Activated CD8-positive, alpha-beta T cell treated with anti-CD3 and anti-CD28 coated beads for 36 hours (primary cell): Measurements from ENCODE around the gene NOS2. TPM values are rescaled to one million over a fixed set of nuclear protein-coding genes. Genes with fewer than 3 reads are reported as not detected.
"Not testable (repeated sequence)": the region's sequence is repeated elsewhere in the genome, so short reads cannot be mapped to it uniquely, and the experiment has no call there.

ENCODE experiments used
- ATAC-seq: fragments of 200-7000 bp; cut with Tn5 transposase; one replicate; pipeline ENCODE4 v1.10.0; 2021; ENCODE audit warnings: mild to moderate bottlenecking, moderate library complexity
- CTCF ChIA-PET: fragments of 350-600 bp; sonication (Branson Sonifier 250); formaldehyde crosslinking; loops from one replicate; lab custom pipeline; 2021; ENCODE audit warnings: antibody characterized with exemption; lab: Charles Lee
- POLR2A ChIA-PET: fragments of 350-600 bp; sonication (Branson Sonifier 250); formaldehyde crosslinking; loops from one replicate; lab custom pipeline; 2021; ENCODE audit warnings: antibody characterized with exemption; lab: Charles Lee
- DNase-seq: peaks from one replicate; pipeline ENCODE4 v3.0.0-alpha.2; 2020
- H3K27ac Mint-ChIP-seq: one replicate; pipeline ENCODE4 v1.8.0; 2021; ENCODE audit warnings: mild to moderate bottlenecking, mixed read lengths
- H3K27me3 Mint-ChIP-seq: one replicate; pipeline ENCODE4 v1.8.0; 2021; ENCODE audit warnings: mixed read lengths
- H3K36me3 Mint-ChIP-seq: one replicate; pipeline ENCODE4 v1.8.0; 2021; ENCODE audit warnings: low read depth, mixed read lengths
- H3K4me1 Mint-ChIP-seq: one replicate; pipeline ENCODE4 v1.8.0; 2021; ENCODE audit warnings: low read depth, mixed read lengths
- H3K4me3 Mint-ChIP-seq: one replicate; pipeline ENCODE4 v1.8.0; 2021; ENCODE audit warnings: mild to moderate bottlenecking, moderate library complexity, mixed read lengths
- H3K9me3 Mint-ChIP-seq: one replicate; pipeline ENCODE4 v1.8.0; 2021; ENCODE audit warnings: mixed read lengths
- CTCF ChIP-seq: fragments of 200-600 bp; IDR thresholded peaks from one replicate; pipeline ENCODE4 v1.8.0; 2022; ENCODE audit warnings: antibody characterized with exemption, mild to moderate bottlenecking
- intact Hi-C: fragments of 100-400 bp; cut with micrococcal nuclease; formaldehyde crosslinking; loops from one replicate; pipeline ENCODE4 v1.10.0; 2022
- total RNA-seq, 2 experiments: library from RNA; stranded (reverse); gene quantifications; one replicate each; pipeline ENCODE4 v1.2.3, GENCODE V29; 2021

NOS2 gene
- not detected for total RNA-seq

- Mint-ChIP-seq H3K4me3 (no peak within 1 kb of the TSS), H3K36me3 (no peaks in the 10 kb centered on the region), H3K9me3 (no peaks in the 10 kb centered on the region), H3K4me1 (peaks cover 3% of the 10 kb centered on the region), H3K27me3 (peaks cover 10% of the 10 kb centered on the region), H3K27ac (no peak within 1 kb of the TSS)
- no peak for TF ChIP-seq CTCF
- ATAC-seq (no peak), DNase-seq (no peak)
- POLR2A ChIA-PET, result interaction anchor here (1.3 kb wide), 1 partner anchor 79 kb away, joined by 3 read pairs; no protein-coding TSS in a partner anchor
- CTCF ChIA-PET, result interaction anchor here (1.6 to 18.3 kb wide), 3 partner anchors 12 to 93 kb away, joined by 4 to 601 read pairs (median 17); partner anchors contain the start of gene LYRM9
- intact Hi-C loops, result no loop called here
Observed at GRCh38 chr17:27800522-27800921, at the start of gene NOS2. Gene NOS2 (minus strand): TSS chr17:27800529. CDS start chr17:27798809, 1,720 bp downstream.

GRCh38 chr17:27849474-27850185 lies 49.3 kb upstream of the NOS2 start:
- ATAC-seq (no peak), DNase-seq (no peak)
- H3K4me3 Mint-ChIP-seq, result no peak overlapping the region
- H3K36me3 Mint-ChIP-seq, result no peaks in the 10 kb centered on the region
- H3K27ac Mint-ChIP-seq, result no peak overlapping the region
- intact Hi-C loops, result loop anchor here (5.0 kb wide), 1 partner anchor 43 kb away; the partner anchor contains the start of gene LYRM9
- ChIA-PET CTCF (interaction anchor here (1.2 to 3.2 kb wide), 4 partner anchors 31 to 44 kb away, joined by 3 to 14 read pairs (median 8); no protein-coding TSS in a partner anchor), POLR2A (no interaction called here)
- H3K4me1 Mint-ChIP-seq, result peaks cover 20% of the 10 kb centered on the region
- H3K9me3 Mint-ChIP-seq, result peaks cover 3% of the 10 kb centered on the region
- H3K27me3 Mint-ChIP-seq, result peaks cover 6% of the 10 kb centered on the region
- TF ChIP-seq CTCF, result no peak

- intact Hi-C loops, result loop anchor here (5.0 kb wide), 1 partner anchor 43 kb away; the partner anchor contains the start of gene LYRM9
- CTCF ChIA-PET, result interaction anchor here (1.2 to 3.1 kb wide), 3 partner anchors 32 to 45 kb away, joined by 3 to 13 read pairs (median 4); no protein-coding TSS in a partner anchor
- POLR2A ChIA-PET, result no interaction called here
Observed at GRCh38 chr17:27848931-27849330, 48.6 kb upstream of the NOS2 start.

GRCh38 chr17:27846808-27847307 lies 46.5 kb upstream of the NOS2 start:
- peak overlapping the region; percentile 84 for H3K27ac Mint-ChIP-seq
- intact Hi-C loops, result loop anchor here (5.0 kb wide), 1 partner anchor 45 kb away; the partner anchor contains the start of gene LYRM9
- CTCF ChIA-PET, result interaction anchor here (1.0 to 3.1 kb wide), 5 partner anchors 8 to 47 kb away, joined by 3 to 13 read pairs (median 7); partner anchors contain the start of gene LYRM9

More at GRCh38 chr17:27848931-27849330, 48.6 kb upstream of the NOS2 start:
- Mint-ChIP-seq H3K27ac (no peak overlapping the region), H3K27me3 (peaks cover 2% of the 10 kb centered on the region), H3K4me1 (peaks cover 20% of the 10 kb centered on the region), H3K9me3 (peaks cover 3% of the 10 kb centered on the region), H3K4me3 (no peak overlapping the region), H3K36me3 (no peaks in the 10 kb centered on the region)
- DNase-seq (no peak), ATAC-seq (no peak)
- no peak for TF ChIP-seq CTCF

GRCh38 chr17:27846042-27846655 lies 45.8 kb upstream of the NOS2 start:
- CTCF ChIA-PET, result interaction anchor here (1.2 to 3.1 kb wide), 4 partner anchors 9 to 48 kb away, joined by 4 to 13 read pairs (median 9); partner anchors contain the start of gene LYRM9
- TF ChIP-seq CTCF, result no peak
- intact Hi-C loops, result loop anchor here (5.0 kb wide), 1 partner anchor 46 kb away; the partner anchor contains the start of gene LYRM9
- H3K9me3 Mint-ChIP-seq, result peaks cover 3% of the 10 kb centered on the region
- no peaks in the 10 kb centered on the region for H3K27me3 Mint-ChIP-seq
- POLR2A ChIA-PET, result interaction anchor here (0.6 to 1.2 kb wide), 3 partner anchors 11 to 29 kb away, joined by 3 read pairs; no protein-coding TSS in a partner anchor
- no peaks in the 10 kb centered on the region for H3K36me3 Mint-ChIP-seq
- DNase-seq, result peak; percentile 48
- H3K27ac Mint-ChIP-seq, result peak overlapping the region; percentile 84
- H3K4me1 Mint-ChIP-seq, result peaks cover 20% of the 10 kb centered on the region
- peak; percentile 79 for ATAC-seq
- H3K4me3 Mint-ChIP-seq, result peak overlapping the region; percentile 63

More at GRCh38 chr17:27846808-27847307, 46.5 kb upstream of the NOS2 start:
- H3K4me1 Mint-ChIP-seq, result peaks cover 20% of the 10 kb centered on the region
- POLR2A ChIA-PET, result interaction anchor here (0.6 to 1.2 kb wide), 3 partner anchors 18 to 353 kb away, joined by 3 read pairs; no protein-coding TSS in a partner anchor
- not testable (repeated sequence) for H3K9me3 Mint-ChIP-seq, DNase-seq, H3K36me3 Mint-ChIP-seq, H3K27me3 Mint-ChIP-seq
- ATAC-seq, result peak; percentile 10
- peak overlapping the region; percentile 63 for H3K4me3 Mint-ChIP-seq
